GM12874 (cell line): ENCODE results near the gene TMEM126B.

ENCODE experiments used
- TF ChIP-seq, protein P1 (sequence below): IDR thresholded peaks from 2 replicates; pipeline ENCODE4 v1.5.1; 2011; ENCODE audit warnings: low read depth, mild to moderate bottlenecking, control low read depth, low read length, moderate library complexity; ENCODE audit not compliant: insufficient read depth

TMEM126B gene

DNA sequence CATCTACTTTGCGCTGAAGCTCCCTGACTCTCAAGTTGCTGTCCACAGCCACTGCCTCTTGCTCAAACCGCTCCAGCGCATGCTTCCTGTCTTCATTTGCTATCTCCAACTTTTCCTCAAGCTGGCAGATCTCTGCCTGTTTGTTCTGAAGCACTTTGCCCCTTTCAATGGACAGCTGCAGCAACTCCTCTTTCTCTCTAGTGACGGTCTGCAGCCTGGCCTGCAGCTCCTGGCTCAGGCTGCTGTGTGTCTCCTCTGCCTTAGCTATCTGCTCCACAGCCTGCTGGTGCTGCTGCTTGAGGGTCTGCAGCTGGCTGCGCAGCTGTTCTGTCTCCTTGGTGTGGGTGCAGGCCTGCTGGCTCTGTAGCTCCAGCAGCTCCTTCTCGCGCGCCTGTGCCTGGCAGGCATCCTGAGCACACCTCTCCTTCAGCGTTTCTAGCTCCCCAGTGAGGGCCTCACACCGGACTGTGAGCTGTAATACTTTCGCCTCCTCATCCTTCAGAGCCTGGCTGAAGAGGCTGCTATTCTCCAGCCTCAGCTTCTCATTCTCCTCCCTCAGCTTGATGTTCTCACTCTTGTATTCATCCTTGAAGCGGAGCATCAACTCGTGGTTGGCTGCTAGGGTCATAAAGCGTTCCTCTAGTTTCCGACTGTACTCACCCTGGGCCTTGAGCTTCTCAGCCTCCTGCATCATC, 56.9 kb downstream of the TMEM126B start:
- TF ChIP-seq, protein P1, sequence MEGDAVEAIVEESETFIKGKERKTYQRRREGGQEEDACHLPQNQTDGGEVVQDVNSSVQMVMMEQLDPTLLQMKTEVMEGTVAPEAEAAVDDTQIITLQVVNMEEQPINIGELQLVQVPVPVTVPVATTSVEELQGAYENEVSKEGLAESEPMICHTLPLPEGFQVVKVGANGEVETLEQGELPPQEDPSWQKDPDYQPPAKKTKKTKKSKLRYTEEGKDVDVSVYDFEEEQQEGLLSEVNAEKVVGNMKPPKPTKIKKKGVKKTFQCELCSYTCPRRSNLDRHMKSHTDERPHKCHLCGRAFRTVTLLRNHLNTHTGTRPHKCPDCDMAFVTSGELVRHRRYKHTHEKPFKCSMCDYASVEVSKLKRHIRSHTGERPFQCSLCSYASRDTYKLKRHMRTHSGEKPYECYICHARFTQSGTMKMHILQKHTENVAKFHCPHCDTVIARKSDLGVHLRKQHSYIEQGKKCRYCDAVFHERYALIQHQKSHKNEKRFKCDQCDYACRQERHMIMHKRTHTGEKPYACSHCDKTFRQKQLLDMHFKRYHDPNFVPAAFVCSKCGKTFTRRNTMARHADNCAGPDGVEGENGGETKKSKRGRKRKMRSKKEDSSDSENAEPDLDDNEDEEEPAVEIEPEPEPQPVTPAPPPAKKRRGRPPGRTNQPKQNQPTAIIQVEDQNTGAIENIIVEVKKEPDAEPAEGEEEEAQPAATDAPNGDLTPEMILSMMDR, result no peak

DNA sequence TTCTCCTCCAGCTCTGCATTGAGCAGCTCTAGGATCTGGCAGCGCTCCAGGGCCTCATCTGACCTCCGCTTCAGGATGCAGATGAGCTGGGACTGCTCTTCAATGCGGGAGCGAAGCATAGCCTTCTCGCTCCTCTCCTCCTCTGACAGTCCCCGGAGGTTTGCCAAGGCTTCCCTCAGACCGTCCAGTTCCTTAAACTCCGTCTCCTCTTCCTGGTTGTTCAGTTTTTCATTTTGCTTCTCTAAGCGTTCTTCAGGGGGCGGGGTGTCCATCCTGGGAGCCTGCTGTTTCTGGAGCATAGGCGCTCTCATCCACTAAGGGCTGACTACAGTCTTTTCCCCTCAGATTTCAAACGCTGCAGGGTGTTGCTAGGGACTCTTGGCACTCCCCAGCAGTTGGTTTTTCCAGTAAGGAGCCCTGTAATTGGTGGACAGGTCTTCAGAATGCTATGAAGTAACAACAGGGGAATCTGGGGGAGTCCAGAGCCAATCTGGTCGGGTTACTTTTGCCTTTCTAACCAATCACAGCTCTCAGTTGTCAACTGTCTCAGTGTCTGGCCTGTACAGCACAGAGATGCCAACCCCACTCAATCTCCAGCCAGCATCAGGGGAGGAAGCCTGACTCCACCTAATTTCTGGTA, 57.5 kb downstream of the TMEM126B start, which contains the start of gene CCDC89:
TSS of gene CCDC89 (minus strand) at position 376 of the 640 bp plus-strand sequence. CDS start at position 311, 65 bp downstream.
- TF ChIP-seq, protein P1, result no peak
